ENCODE data around the gene ADAMTS10. TPM values are rescaled to one million over a fixed set of nuclear protein-coding genes. Genes with fewer than 3 reads are reported as not detected.

ADAMTS10 gene
- total RNA-seq, 4 donors from 2014 or later = 16.7 to 46.7 (median 22.5) TPM

DNA sequence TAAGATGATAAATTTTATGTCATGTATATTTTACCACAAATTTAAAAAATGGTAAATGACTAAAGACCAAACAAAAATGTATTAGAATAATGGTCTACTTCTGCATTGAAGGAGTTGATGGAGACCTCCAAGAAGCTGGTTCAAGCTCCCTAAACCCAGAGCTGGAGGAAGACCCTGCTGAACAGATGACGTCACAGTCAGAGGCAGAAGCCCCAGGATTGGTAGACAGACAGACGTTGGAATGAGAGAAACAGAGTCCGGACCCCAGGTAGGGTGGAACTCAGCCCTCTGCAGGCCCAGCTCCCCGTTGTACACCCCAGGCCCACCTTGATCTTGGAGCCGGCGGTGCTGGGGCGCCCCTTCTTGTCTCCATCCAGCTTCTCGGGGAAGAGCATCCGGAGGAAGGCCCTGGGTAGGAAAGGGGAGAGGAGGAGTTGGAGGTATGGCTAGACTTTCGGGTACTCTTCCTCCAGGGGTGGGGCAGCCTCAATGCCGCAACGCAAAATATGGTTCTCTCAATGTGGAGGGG, 70.8 kb downstream of the ADAMTS10 start:
- TF ChIP-seq CTCF (IDR thresholded peaks at IDR 0.05) = no peak
- ATAC-seq (ENCODE audit: low FRiP score) = no peak

GRCh38 chr19:8537099-8537498, 73.4 kb downstream of the ADAMTS10 start:
- TF ChIP-seq CTCF (IDR thresholded peaks at IDR 0.05) = no peak

More for the DNA sequence above, 70.8 kb downstream of the ADAMTS10 start:
- DNase-seq (ENCODE audit: low spot score) = no peak

DNA sequence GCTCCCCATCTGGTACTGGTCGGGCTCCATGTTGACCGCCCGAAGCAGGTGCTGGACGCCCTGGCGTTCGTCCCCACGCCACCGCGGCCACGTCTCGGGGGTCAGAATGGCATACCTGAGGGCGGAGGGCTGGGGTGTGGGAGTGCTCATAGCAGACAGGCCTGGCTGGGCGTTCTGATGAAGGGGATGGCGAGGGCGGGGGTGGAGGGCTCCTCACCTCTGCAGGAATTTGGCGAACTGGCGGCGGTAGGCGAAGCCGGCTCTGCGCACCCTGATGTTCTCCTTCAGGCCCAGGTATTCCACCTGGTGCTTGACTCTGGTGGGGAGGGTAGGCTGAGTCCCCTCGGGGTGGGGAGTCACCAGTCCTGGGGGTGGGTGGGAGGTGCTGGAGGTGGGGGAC, 74.2 kb downstream of the ADAMTS10 start:
- no peak for TF ChIP-seq CTCF (IDR thresholded peaks at IDR 0.05)
- DNase-seq (ENCODE audit: low spot score) (no peak), ATAC-seq (ENCODE audit: low FRiP score) (no peak)

More at GRCh38 chr19:8537099-8537498, 73.4 kb downstream of the ADAMTS10 start:
- no peak for ATAC-seq (ENCODE audit: low FRiP score)
- DNase-seq (ENCODE audit: low spot score) = no peak

- TF ChIP-seq CTCF (IDR thresholded peaks at IDR 0.05) = no peak
- ATAC-seq (ENCODE audit: low FRiP score) = no peak
- DNase-seq (ENCODE audit: low spot score) = no peak
Observed at GRCh38 chr19:8532225-8532624, 78.3 kb downstream of the ADAMTS10 start.

GRCh38 chr19:8531470-8531869, 79.0 kb downstream of the ADAMTS10 start:
- ATAC-seq (ENCODE audit: low FRiP score) (no peak), DNase-seq (ENCODE audit: low spot score) (no peak)
- no peak for TF ChIP-seq CTCF (IDR thresholded peaks at IDR 0.05)

Other genes starting within 250 kb of the ADAMTS10 start
- gene ANGPTL4, start 246.6 kb downstream of the ADAMTS10 start, total RNA-seq = 100 to 1,000 TPM in 3 of 4 donors, 10 to 100 TPM in 1; 62.6 to 405 (median 250) TPM
- gene RAB11B, start 220.4 kb downstream of the ADAMTS10 start, total RNA-seq = 10 to 100 TPM; 31.6 to 55.6 (median 41.2) TPM
- gene MARCHF2, start 197.4 kb downstream of the ADAMTS10 start, total RNA-seq = 100 to 1,000 TPM; 167 to 296 (median 203) TPM
- gene HNRNPM, start 165.7 kb downstream of the ADAMTS10 start, total RNA-seq = 100 to 1,000 TPM in 3 of 4 donors, 10 to 100 TPM in 1; 80.4 to 158 (median 111) TPM
- gene PRAM1, start 108.1 kb downstream of the ADAMTS10 start, total RNA-seq = 1 to 10 TPM in 3 of 4 donors, under 1 TPM in 1; 0.56 to 4.6 (median 1.9) TPM
- 1 to 10 TPM; 4.6 to 7.8 (median 7.4) TPM for gene ZNF414, start 96.5 kb downstream of the ADAMTS10 start, total RNA-seq
- 10 to 100 TPM; 13.9 to 86.7 (median 39.9) TPM for gene MYO1F, start 33.3 kb downstream of the ADAMTS10 start, total RNA-seq
- gene NFILZ, start 19.9 kb upstream of the ADAMTS10 start, total RNA-seq = not detected
- gene ACTL9, start 88.1 kb upstream of the ADAMTS10 start, total RNA-seq = not detected
- gene OR2Z1, start 110.9 kb upstream of the ADAMTS10 start, total RNA-seq = not detected
- 10 to 100 TPM; 16.1 to 34.8 (median 23.4) TPM for gene ZNF558, start 221.6 kb upstream of the ADAMTS10 start, total RNA-seq
- gene MBD3L1, start 221.7 kb upstream of the ADAMTS10 start, total RNA-seq = not detected

Measured in omental fat pad (tissue), 4 donors.